GM12892 (cell line): Measurements from ENCODE around the gene TOMM20.

Experiments used
- DNase-seq: peaks from one replicate; pipeline ENCODE4 v3.0.0; 2011; ENCODE audit not compliant: insufficient read length
- FAIRE-seq: peaks from 2 replicates; lab custom pipeline; 2011; peaks lifted over from hg19 to GRCh38; lab: Jason Lieb, UNC
- POLR2A ChIP-seq: IDR thresholded peaks from 2 replicates; pipeline ENCODE4 v1.6.1; 2011; ENCODE audit warnings: low read depth, low read length, control low read depth
- POLR2AphosphoS5 ChIP-seq: IDR thresholded peaks from 2 replicates; pipeline ENCODE4 v1.6.1; 2011; ENCODE audit warnings: low read depth, low read length, control low read depth
- TAF1 ChIP-seq: IDR thresholded peaks from 2 replicates; pipeline ENCODE4 v1.6.1; 2011; ENCODE audit warnings: low read depth, mild to moderate bottlenecking, control low read depth, low read length, borderline replicate concordance

The TOMM20 gene

GRCh38 chr1:235131961-235132360 is 3.3 kb upstream of the TOMM20 start:
- no peak for DNase-seq
- TF ChIP-seq TAF1 (no peak), POLR2AphosphoS5 (no peak; the same call in 1 of the 2 replicates), POLR2A (no peak)
- FAIRE-seq, result no peak

DNA sequence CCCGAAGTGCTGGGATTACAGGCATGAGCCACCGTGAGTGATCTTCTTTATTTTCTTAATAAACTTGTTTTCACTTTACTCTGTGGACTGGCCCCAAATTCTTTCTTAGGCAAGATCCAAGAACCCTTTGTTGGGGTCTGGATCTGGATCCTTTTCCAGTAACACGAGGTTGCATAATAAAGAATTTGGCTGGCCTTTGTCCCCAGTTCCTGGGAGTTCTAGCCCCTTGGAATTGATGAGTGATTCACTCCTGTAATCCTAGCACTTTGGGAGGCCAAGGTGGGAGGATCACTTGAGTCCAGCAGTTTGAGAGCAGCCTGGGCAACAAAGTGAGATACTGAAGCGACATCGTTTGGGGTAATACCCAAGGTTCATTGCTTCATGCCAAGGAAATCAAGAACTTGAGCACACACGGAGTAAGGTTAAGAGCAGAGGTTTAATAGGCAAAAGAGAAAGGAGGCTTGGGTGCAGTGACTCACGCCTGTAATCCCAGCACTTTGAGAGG is 2.2 kb upstream of the TOMM20 start:
- DNase-seq (no peak), FAIRE-seq (no peak)
- TF ChIP-seq POLR2AphosphoS5 (peak; percentile 46; the same call in 1 of the 2 replicates), TAF1 (no peak), POLR2A (peak; percentile 19; the same call in 1 of the 2 replicates)

DNA sequence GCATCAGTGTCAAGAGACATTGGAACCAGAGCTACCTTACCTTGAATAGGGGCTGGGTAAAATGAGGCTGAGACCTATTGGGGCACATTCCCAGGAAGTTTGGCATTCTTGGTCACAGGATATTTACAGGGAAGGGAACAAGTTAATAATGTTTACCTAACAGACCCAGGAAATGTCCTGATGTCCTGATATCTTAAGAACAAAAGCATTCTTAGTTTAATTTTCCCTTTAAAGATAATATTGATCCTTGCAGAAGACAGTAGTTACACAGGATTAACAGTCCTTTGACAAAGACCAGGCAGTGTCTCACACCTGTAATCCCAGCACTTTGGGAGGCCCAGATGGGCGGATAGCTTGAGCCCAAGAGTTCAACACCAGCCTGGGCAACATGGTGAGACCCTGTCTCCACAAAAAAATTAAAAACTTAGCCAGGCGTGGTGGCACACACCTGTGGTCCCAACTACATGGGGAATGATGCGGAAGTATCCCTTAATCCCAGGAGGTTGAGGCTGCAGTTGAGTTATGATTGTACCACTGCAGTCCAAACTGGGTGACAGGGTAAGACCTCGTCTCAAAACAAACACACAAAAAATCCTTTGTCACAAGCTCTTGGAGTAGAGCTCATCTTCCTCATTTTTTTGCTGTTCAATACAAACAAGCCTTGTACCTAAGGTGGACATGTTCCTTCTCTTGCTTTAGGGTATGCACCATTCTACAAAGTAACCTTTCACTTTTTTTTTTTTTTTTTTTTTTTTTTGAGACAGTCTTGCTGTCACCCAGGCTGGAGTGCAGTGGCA is 1.3 kb upstream of the TOMM20 start:
- no peak for FAIRE-seq
- no peak for DNase-seq
- TF ChIP-seq TAF1 (no peak), POLR2AphosphoS5 (0 out of 2 replicates have a peak, but pooled peaks have one; percentile 14), POLR2A (no peak)

GRCh38 chr1:235127732-235128455 is 743 bp downstream of the TOMM20 start:
- no peak for FAIRE-seq
- no peak for TF ChIP-seq TAF1
- TF ChIP-seq POLR2A, result no peak
- TF ChIP-seq POLR2AphosphoS5, result no peak
- no peak for DNase-seq

- DNase-seq, result no peak
- no peak for FAIRE-seq
- TF ChIP-seq TAF1, result no peak
- TF ChIP-seq POLR2AphosphoS5, result no peak
- TF ChIP-seq POLR2A, result no peak
Observed at GRCh38 chr1:235127203-235127602, 1.4 kb downstream of the TOMM20 start.

DNA sequence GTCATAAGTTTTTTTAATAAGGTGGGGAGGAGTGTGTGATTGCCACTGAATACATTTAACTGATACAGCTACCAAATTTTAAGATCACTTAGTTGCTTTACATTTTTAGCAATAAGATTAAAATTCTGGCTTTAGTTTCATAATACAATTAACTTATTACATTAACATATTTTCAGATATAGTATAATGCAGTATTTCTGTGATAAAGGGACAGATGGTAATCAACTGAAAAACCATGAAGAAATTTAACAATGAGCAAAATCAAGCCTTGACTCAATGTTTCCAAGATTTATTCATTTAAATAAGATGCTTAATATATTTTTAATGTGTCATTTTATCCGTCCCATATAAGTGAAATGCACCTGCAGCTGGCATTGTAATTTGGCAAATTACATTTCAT is 4.0 kb downstream of the TOMM20 start:
- no peak for TF ChIP-seq POLR2AphosphoS5
- no peak for TF ChIP-seq POLR2A
- no peak for TF ChIP-seq TAF1
- no peak for DNase-seq
- no peak for FAIRE-seq

DNA sequence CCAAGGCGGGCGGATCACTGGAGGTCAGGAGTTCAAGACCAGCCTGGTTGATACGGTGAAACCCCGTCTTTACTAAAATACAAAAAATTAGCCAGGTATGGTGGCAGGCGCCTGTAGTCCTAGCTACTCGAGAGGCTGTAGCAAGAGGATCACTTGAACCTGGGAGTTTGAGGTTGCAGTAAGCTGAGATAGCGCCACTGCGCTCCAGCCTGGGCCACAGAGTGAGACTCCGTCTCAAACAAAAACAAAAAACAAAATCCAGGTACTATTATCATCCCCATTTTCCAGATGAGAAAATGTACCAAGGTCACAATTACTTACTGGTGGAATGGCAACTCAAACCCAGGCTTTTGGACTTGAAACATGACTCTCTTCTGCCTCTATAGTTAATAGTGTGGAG is 4.5 kb downstream of the TOMM20 start:
- FAIRE-seq, result no peak
- no peak for DNase-seq
- TF ChIP-seq TAF1, result no peak
- no peak for TF ChIP-seq POLR2AphosphoS5
- no peak for TF ChIP-seq POLR2A

GRCh38 chr1:235122348-235122747 is 6.3 kb downstream of the TOMM20 start:
- TF ChIP-seq TAF1, result no peak
- no peak for TF ChIP-seq POLR2AphosphoS5
- TF ChIP-seq POLR2A, result no peak
- no peak for DNase-seq
- no peak for FAIRE-seq

GRCh38 chr1:235113183-235113917 is 15.3 kb downstream of the TOMM20 start:
- TF ChIP-seq TAF1, result no peak
- TF ChIP-seq POLR2A, result no peak
- TF ChIP-seq POLR2AphosphoS5, result no peak
- no peak for FAIRE-seq
- no peak for DNase-seq

DNA sequence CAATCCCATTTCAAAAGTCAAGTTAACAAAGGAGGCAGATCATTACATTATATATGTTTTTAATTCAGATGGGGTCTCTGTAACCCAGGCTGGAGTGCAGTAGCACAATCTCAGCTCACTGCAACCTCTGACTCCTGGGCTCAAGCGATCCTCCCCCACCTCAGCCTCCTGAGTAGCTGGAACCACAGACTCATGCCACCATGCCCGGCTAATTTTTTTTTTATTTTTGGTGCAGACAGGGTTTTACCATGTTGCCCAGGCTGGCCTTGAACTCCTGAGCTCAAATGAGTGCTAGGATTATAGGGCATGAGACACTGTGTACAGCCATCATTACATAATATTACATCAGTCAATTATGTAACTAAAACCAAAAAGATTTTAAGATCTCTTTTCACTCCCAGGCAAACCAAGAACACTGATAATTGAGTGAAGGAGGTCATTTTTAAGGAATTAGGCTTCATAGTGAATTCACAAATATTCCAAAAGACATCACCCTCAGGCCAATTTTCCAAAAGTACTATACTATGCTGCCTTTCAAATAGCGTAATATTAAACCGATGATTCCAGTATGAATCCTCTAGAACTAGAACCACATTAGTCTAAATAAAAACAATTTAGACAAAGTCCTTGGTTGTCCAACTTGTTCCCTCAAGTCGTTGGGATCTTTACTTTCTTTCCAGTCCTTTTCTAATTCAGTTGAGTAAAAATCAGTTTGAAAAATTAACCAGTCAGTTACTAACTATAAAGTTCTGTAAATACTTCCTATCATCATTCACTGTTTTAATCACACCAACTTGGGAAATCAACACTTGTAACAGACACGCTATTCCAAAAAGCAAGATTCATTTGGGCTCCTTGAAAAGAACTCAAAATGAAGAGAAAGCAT is 16.1 kb downstream of the TOMM20 start:
- no peak for DNase-seq
- TF ChIP-seq POLR2A, result no peak
- no peak for TF ChIP-seq TAF1
- TF ChIP-seq POLR2AphosphoS5, result no peak
- FAIRE-seq, result no peak
